IMR-90 (cell line): ENCODE data around the gene SRGAP3. TPM values are rescaled to one million over a fixed set of nuclear protein-coding genes. Genes with fewer than 3 reads are reported as not detected.

Experiments used
- ATAC-seq: fragments of 200-7000 bp; cut with Tn5 transposase; 2 replicates; pipeline ENCODE4 v1.9.1; 2020; ENCODE audit warnings: low read depth, mild to moderate bottlenecking, moderate library complexity
- BruUV-seq: library from RNA; stranded (reverse); fragments of 400-500 nt; replicated peaks from 2 replicates; lab custom pipeline; 2021; lab: Mats Ljungman, UMichigan
- CTCF ChIA-PET: fragments of 300-600 bp; formaldehyde crosslinking; extraction: SDS; loops from one replicate; lab custom pipeline; 2021; ENCODE audit warnings: antibody characterized with exemption; lab: Yijun Ruan, JAX
- POLR2A ChIA-PET: fragments of 300-600 bp; sonication (Branson Sonifier 250); formaldehyde crosslinking; loops from one replicate; lab custom pipeline; 2022; ENCODE audit warnings: antibody characterized with exemption; ENCODE audit not compliant: unreplicated experiment; lab: Charles Lee
- DNase-seq: peaks from one replicate; pipeline ENCODE4 v3.0.0; 2013
- H2AFZ ChIP-seq: replicated peaks from 2 replicates; pipeline ENCODE3; 2013; ENCODE audit warnings: low read length, mild to moderate bottlenecking; ENCODE audit not compliant: poor library complexity
- H2AK5ac ChIP-seq: 2 replicates; pipeline ENCODE4 v1.6.1; 2013; ENCODE audit warnings: low read depth, low read length, inconsistent platforms
- H2AK9ac ChIP-seq: replicated peaks from 2 replicates; pipeline ENCODE3; 2013; ENCODE audit warnings: mild to moderate bottlenecking, low read depth, low read length, moderate library complexity; ENCODE audit not compliant: poor library complexity
- H2BK120ac ChIP-seq: 2 replicates; pipeline ENCODE4 v1.6.1; 2013; ENCODE audit warnings: low read depth, low read length, inconsistent platforms
- H2BK15ac ChIP-seq: 3 replicates; pipeline ENCODE4 v1.6.1; 2013; ENCODE audit warnings: low read depth, low read length, inconsistent platforms
- H2BK20ac ChIP-seq: 2 replicates; pipeline ENCODE4 v1.6.1; 2013; ENCODE audit warnings: low read depth, mild to moderate bottlenecking, inconsistent platforms, low read length, moderate library complexity
- H2BK5ac ChIP-seq: 2 replicates; pipeline ENCODE4 v1.6.1; 2013; ENCODE audit warnings: mild to moderate bottlenecking, low read depth, low read length, inconsistent platforms; ENCODE audit not compliant: poor library complexity, severe bottlenecking
- H3K14ac ChIP-seq: replicated peaks from 2 replicates; pipeline ENCODE4 v1.6.1; 2013; ENCODE audit warnings: low read depth, low read length, inconsistent platforms
- H3K18ac ChIP-seq: 2 replicates; pipeline ENCODE4 v1.6.1; 2013; ENCODE audit warnings: low read depth, low read length, control low read depth
- H3K23ac ChIP-seq: 2 replicates; pipeline ENCODE4 v1.6.1; 2013; ENCODE audit warnings: low read depth, low read length, inconsistent platforms
- H3K27ac ChIP-seq: 2 replicates; pipeline ENCODE4 v1.5.1; 2013; ENCODE audit warnings: mild to moderate bottlenecking, control low read depth, low read length; ENCODE audit not compliant: insufficient read depth
- H3K27me3 ChIP-seq: 2 replicates; pipeline ENCODE4 v1.6.1; 2013; ENCODE audit warnings: low read length; ENCODE audit not compliant: control insufficient read depth, insufficient read depth
- H3K36me3 ChIP-seq: 2 replicates; pipeline ENCODE4 v1.6.1; 2013; ENCODE audit warnings: low read length, mixed read lengths; ENCODE audit not compliant: control insufficient read depth, insufficient read depth
- H3K4ac ChIP-seq: 2 replicates; pipeline ENCODE4 v1.6.1; 2013; ENCODE audit warnings: low read depth, low read length, inconsistent platforms
- H3K4me1 ChIP-seq: 2 replicates; pipeline ENCODE4 v1.6.1; 2013; ENCODE audit warnings: low read length, mixed read lengths; ENCODE audit not compliant: control insufficient read depth, insufficient read depth
- H3K4me2 ChIP-seq: 2 replicates; pipeline ENCODE4 v1.6.1; 2013; ENCODE audit warnings: low read depth, mild to moderate bottlenecking, control low read depth, low read length, moderate library complexity
- H3K4me3 ChIP-seq: 2 replicates; pipeline ENCODE4 v1.5.1; 2013; ENCODE audit warnings: low read depth, mild to moderate bottlenecking, control low read depth, low read length, moderate library complexity; ENCODE audit not compliant: insufficient read depth
- H3K56ac ChIP-seq: 2 replicates; pipeline ENCODE4 v1.6.1; 2013; ENCODE audit warnings: low read length, inconsistent platforms; ENCODE audit not compliant: insufficient read depth; ENCODE audit errors: extremely low read depth
- H3K79me1 ChIP-seq, 2 experiments: 2 replicates each; pipeline ENCODE4 v1.6.1; 2013; ENCODE audit warnings: low read length in 2 of 2, inconsistent platforms in 1 of 2, low read depth in 1 of 2
- H3K9ac ChIP-seq: 2 replicates; pipeline ENCODE4 v1.6.1; 2013; ENCODE audit warnings: low read depth, low read length, control low read depth
- H3K9me1 ChIP-seq: 2 replicates; pipeline ENCODE4 v1.6.1; 2013; ENCODE audit warnings: low read length, inconsistent platforms; ENCODE audit not compliant: insufficient read depth
- H3K9me3 ChIP-seq: 2 replicates; pipeline ENCODE4 v1.6.1; 2013; ENCODE audit warnings: low read length; ENCODE audit not compliant: control insufficient read depth, insufficient read depth
- H4K20me1 ChIP-seq: 2 replicates; pipeline ENCODE4 v1.6.1; 2013; ENCODE audit warnings: low read length, inconsistent platforms; ENCODE audit not compliant: insufficient read depth
- H4K5ac ChIP-seq: 2 replicates; pipeline ENCODE4 v1.6.1; 2013; ENCODE audit warnings: mild to moderate bottlenecking, low read depth, low read length, control low read depth
- H4K8ac ChIP-seq, 2 experiments: 2 replicates each; pipeline ENCODE4 v1.6.1; 2013; ENCODE audit warnings: low read depth in 2 of 2, low read length in 2 of 2, control low read depth in 1 of 2, inconsistent platforms in 1 of 2
- H4K91ac ChIP-seq: 2 replicates; pipeline ENCODE4 v1.6.1; 2013; ENCODE audit warnings: low read depth, low read length, inconsistent platforms; ENCODE audit not compliant: insufficient read depth
- ELK1 ChIP-seq: fragments of 150-350 bp; IDR thresholded peaks from 2 replicates; pipeline ENCODE4 v1.6.1; 2016; ENCODE audit warnings: low read depth, mild to moderate bottlenecking, low read length, moderate library complexity, borderline replicate concordance
- FOS ChIP-seq: fragments of 150-350 bp; IDR thresholded peaks from 2 replicates; pipeline ENCODE4 v1.6.1; 2016; ENCODE audit warnings: low read depth, low read length
- MAZ ChIP-seq: IDR thresholded peaks from 2 replicates; pipeline ENCODE4 v1.6.1; 2012; ENCODE audit warnings: low read depth, mild to moderate bottlenecking, low read length, improper control_type of control experiment, moderate library complexity, borderline replicate concordance
- RAD21 ChIP-seq: IDR thresholded peaks from 2 replicates; pipeline ENCODE4 v1.6.1; 2012; ENCODE audit warnings: low read length, improper control_type of control experiment
- WGBS, 2 experiments: methylation state at CpG; one replicate each; pipeline versions ENCODE4 v1.1.5 to v1.1.7; 2013; ENCODE audit warnings: missing lambda C conversion rate in 2 of 2; ENCODE audit not compliant: insufficient read length in 1 of 2; ENCODE audit errors: extremely low coverage in 2 of 2; 5-methylcytosine and 5-hydroxymethylcytosine counted together
- dilution Hi-C: fragments of 300-500 bp; cut with HindIII; formaldehyde crosslinking; loops from one replicate; pipeline ENCODE4 v1.14.3; 2018; ENCODE audit warnings: low sequenced_read_pairs; ENCODE audit not compliant: unreplicated experiment
- in situ Hi-C: fragments of 300-500 bp; cut with MboI; formaldehyde crosslinking; loops from 3 replicates; pipeline ENCODE4 v1.14.3; 2019; ENCODE audit warnings: low sequenced_read_pairs, inconsistent platforms, mixed read lengths
- intact Hi-C: fragments of 100-400 bp; cut with micrococcal nuclease; formaldehyde crosslinking; loops from 2 replicates; pipeline ENCODE4 v1.10.0; 2022
- polyA plus RNA-seq, 3 experiments: library from polyadenylated mRNA; depleted of rRNA; stranded (reverse); fragments of >200 nt; gene quantifications; 2 replicates each; pipeline ENCODE4 v1.2.3, GENCODE V29; 2012; ENCODE audit warnings: low replicate concordance in 1 of 3
- total RNA-seq: library from RNA; depleted of rRNA; stranded (reverse); fragments of >200 nt; gene quantifications from 2 replicates; pipeline ENCODE4 v1.2.3, GENCODE V29; 2012

SRGAP3 gene
- total and polyA plus RNA-seq, 2 of the 4 experiments (the other 2 are of a cell fraction), result 0.68 to 1.4 TPM

- no peak overlapping the region for H4K91ac ChIP-seq
- H2BK120ac ChIP-seq, result no peak overlapping the region
- H3K4me1 ChIP-seq, result no peaks in the 10 kb centered on the region
- H4K5ac ChIP-seq, result no peak overlapping the region
- no peak overlapping the region for H3K9ac ChIP-seq
- H3K14ac ChIP-seq, result no peak overlapping the region
- no peak overlapping the region for H2BK20ac ChIP-seq
- no peak overlapping the region for H2BK15ac ChIP-seq
- no peak overlapping the region for H4K8ac ChIP-seq
- no peak overlapping the region for H3K4me2 ChIP-seq
- dilution Hi-C loops (no loop called here), intact Hi-C loops (no loop called here), in situ Hi-C loops (no loop called here)
- H3K27ac ChIP-seq, result no peak overlapping the region
- no peaks in the 10 kb centered on the region for H3K9me1 ChIP-seq
- no peaks in the 10 kb centered on the region for H3K36me3 ChIP-seq
- BruUV-seq, result no TSS peak
- H2AFZ ChIP-seq, result no peak overlapping the region
- ChIA-PET POLR2A (no interaction called here), CTCF (no interaction called here)
- peaks cover 18% of the 10 kb centered on the region for H3K27me3 ChIP-seq
- H2AK5ac ChIP-seq, result no peak overlapping the region
- H3K4ac ChIP-seq, result no peak overlapping the region
- ATAC-seq (no peak), DNase-seq (no peak)
- no peaks in the 10 kb centered on the region for H3K9me3 ChIP-seq
- H2BK5ac ChIP-seq, result no peak overlapping the region
- no peak overlapping the region for H3K23ac ChIP-seq
- no peak overlapping the region for H3K4me3 ChIP-seq
- H3K56ac ChIP-seq, result no peak overlapping the region
- WGBS, 2 experiments, result no CpG with 5 or more reads among the region's 3 CpGs
- TF ChIP-seq RAD21 (no peak), MAZ (no peak), ELK1 (no peak), FOS (no peak)
- no peaks in the 10 kb centered on the region for H4K20me1 ChIP-seq
- no peak overlapping the region for H3K18ac ChIP-seq
- H3K79me1 ChIP-seq, result no peaks in the 10 kb centered on the region
- H2AK9ac ChIP-seq, result no peak overlapping the region
Observed at GRCh38 chr3:9133656-9134055, 115.8 kb downstream of the SRGAP3 start.
